Measurements from ENCODE around the gene BBS9. TPM values are rescaled to one million over a fixed set of nuclear protein-coding genes. Genes with fewer than 3 reads are reported as not detected.

The BBS9 gene
- total RNA-seq, 2 donors from 2014 or later = 14.2 to 23.6 TPM

DNA sequence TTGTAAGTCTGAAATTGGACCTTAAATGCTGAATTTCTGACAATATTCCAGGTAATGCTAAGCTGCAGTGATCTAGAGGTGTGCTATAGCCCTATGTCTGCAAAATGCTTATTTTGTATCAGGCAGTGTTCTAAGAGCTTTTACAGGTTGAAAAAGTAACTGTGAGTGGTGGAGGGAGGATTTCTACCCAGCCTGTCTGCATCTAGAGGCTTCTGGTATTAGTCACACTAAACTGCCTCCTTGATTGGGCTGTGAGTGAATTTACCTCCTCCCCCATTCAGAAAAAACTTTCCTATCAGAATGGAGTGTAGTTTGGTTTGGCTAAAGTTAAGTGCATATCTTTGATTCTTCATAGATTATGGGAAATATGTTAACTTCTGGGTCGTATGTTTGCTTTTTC lies 56.8 kb downstream of the BBS9 start:
- no peak overlapping the region for H3K27ac ChIP-seq
- intact Hi-C loops (cut with DNase I) = no loop called here
- H3K4me3 ChIP-seq = no peak overlapping the region
- WGBS, 2 donors = 22 to 46% methylated on average over 1 of the region's 1 CpG
- DNase-seq (no peak), ATAC-seq (no peak)
- H3K4me1 ChIP-seq = peaks cover 6% of the 10 kb centered on the region
- no peak for TF ChIP-seq POLR2A (IDR thresholded peaks at IDR 0.05)
- TF ChIP-seq, protein P1, sequence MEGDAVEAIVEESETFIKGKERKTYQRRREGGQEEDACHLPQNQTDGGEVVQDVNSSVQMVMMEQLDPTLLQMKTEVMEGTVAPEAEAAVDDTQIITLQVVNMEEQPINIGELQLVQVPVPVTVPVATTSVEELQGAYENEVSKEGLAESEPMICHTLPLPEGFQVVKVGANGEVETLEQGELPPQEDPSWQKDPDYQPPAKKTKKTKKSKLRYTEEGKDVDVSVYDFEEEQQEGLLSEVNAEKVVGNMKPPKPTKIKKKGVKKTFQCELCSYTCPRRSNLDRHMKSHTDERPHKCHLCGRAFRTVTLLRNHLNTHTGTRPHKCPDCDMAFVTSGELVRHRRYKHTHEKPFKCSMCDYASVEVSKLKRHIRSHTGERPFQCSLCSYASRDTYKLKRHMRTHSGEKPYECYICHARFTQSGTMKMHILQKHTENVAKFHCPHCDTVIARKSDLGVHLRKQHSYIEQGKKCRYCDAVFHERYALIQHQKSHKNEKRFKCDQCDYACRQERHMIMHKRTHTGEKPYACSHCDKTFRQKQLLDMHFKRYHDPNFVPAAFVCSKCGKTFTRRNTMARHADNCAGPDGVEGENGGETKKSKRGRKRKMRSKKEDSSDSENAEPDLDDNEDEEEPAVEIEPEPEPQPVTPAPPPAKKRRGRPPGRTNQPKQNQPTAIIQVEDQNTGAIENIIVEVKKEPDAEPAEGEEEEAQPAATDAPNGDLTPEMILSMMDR (IDR thresholded peaks at IDR 0.05) = no peak
- H3K27me3 ChIP-seq = no peaks in the 10 kb centered on the region
- H3K9me3 ChIP-seq = no peaks in the 10 kb centered on the region
- no peaks in the 10 kb centered on the region for H3K36me3 ChIP-seq (replicated peaks in 1 of 2; ENCODE audit: insufficient read depth in 1 of 2, low read depth in 2 of 2)

DNA sequence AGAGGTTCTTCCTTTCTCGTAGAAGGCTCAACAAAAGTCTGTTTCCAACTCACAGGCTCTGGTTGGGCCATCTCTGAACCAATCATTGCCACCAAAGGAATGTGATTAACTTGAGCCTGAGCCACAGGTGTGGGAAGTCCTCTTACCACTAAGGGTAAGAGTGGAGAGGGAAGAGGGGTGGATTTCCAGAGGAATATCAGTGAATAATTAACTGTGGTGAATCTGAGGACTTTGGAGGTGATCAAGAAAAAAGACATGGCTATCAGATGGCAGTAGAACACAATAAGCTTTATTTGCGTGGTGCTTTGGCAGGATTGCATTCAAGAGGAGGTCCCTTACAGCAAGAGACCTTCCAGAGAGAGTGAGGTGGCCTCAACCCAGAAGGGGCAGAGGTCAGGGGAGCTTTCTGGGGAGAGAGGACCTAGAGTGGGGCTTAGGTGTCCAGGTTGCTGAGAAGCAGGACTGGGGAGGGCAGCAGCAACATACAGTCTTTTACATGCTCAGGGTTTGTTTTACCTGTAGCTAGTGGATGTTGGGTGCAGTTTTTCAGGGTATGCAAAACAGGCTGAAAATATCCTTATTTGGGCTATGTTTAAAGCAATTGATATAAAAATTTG lies 61.4 kb downstream of the BBS9 start:
- 93 to 95% methylated on average over 2 of the region's 2 CpGs for WGBS, 2 donors
- intact Hi-C loops (cut with DNase I) = no loop called here
- ATAC-seq = no peak
- Histone ChIP-seq H3K4me1 (peaks cover 6% of the 10 kb centered on the region), H3K27me3 (no peaks in the 10 kb centered on the region), H3K4me3 (no peak overlapping the region), H3K36me3 (replicated peaks in 1 of 2; ENCODE audit: insufficient read depth in 1 of 2, low read depth in 2 of 2) (no peaks in the 10 kb centered on the region), H3K9me3 (no peaks in the 10 kb centered on the region), H3K27ac (peak overlapping the region in 1 of 4 donors; percentile 12)
- no peak for DNase-seq
- TF ChIP-seq POLR2A (IDR thresholded peaks at IDR 0.05) = no peak
- TF ChIP-seq, protein P1 (IDR thresholded peaks at IDR 0.05) = no peak

DNA sequence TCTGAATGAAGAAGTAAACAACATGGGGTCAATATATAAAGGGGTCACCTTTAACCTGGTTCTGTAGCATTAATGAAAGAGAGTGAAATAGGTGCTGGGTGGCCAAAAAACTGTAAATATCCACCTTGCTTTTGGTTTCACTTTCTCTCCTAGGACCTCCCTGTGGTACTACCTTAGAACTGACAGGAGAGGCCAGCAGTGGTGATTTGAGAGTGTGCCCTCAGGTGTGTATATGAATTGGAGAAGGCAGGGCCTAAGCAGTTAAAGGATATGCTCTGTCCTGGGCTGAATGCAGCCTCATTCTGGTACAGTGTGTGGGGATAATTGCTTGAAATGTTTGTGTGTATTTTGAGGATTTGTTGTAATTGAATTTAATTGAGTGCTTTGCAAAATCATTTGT lies 62.0 kb downstream of the BBS9 start:
- Histone ChIP-seq H3K9me3 (no peaks in the 10 kb centered on the region), H3K27ac (no peak overlapping the region), H3K36me3 (replicated peaks in 1 of 2; ENCODE audit: insufficient read depth in 1 of 2, low read depth in 2 of 2) (no peaks in the 10 kb centered on the region), H3K4me1 (peaks cover 6% of the 10 kb centered on the region), H3K4me3 (no peak overlapping the region), H3K27me3 (no peaks in the 10 kb centered on the region)
- intact Hi-C loops (cut with DNase I) = no loop called here
- TF ChIP-seq, protein P1 (IDR thresholded peaks at IDR 0.05) = no peak
- TF ChIP-seq POLR2A (IDR thresholded peaks at IDR 0.05) = no peak
- DNase-seq (no peak), ATAC-seq (no peak)

DNA sequence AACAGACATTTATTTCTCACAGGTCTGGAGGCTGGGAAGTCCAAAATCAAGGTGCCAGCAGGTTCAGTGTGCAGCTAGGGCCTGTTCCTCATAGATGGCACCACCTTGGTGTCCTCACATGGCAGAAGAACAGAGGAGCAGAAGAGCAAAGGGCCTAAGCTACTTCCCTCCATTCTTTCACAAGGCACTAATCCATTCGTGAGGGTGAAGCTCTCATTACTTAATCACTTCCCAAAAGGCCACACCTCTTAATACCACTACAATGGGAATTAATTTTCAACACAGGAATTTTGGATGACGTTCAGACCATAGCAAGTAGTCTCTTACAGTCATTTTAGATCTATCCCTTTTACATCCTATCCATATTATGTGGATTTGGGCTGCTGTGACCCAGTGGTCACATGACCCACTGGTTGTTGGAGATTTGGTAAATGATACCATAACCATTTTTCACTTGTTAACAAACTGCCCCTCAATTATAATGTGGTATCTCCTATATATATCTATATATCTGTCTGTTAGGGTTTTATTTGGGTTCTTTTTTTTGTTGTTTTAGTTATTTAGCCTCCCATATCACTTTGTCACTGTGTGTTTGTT lies 63.4 kb downstream of the BBS9 start:
- Histone ChIP-seq H3K4me1 (peaks cover 6% of the 10 kb centered on the region), H3K4me3 (no peak overlapping the region), H3K27ac (no peak overlapping the region), H3K27me3 (no peaks in the 10 kb centered on the region), H3K36me3 (replicated peaks in 1 of 2; ENCODE audit: insufficient read depth in 1 of 2, low read depth in 2 of 2) (no peaks in the 10 kb centered on the region), H3K9me3 (no peaks in the 10 kb centered on the region)
- WGBS, 2 donors = 74 to 83% methylated on average over 2 of the region's 2 CpGs
- no peak for TF ChIP-seq POLR2A (IDR thresholded peaks at IDR 0.05)
- TF ChIP-seq, protein P1 (IDR thresholded peaks at IDR 0.05) = no peak
- no peak for ATAC-seq
- intact Hi-C loops (cut with DNase I) = no loop called here
- DNase-seq = no peak

DNA sequence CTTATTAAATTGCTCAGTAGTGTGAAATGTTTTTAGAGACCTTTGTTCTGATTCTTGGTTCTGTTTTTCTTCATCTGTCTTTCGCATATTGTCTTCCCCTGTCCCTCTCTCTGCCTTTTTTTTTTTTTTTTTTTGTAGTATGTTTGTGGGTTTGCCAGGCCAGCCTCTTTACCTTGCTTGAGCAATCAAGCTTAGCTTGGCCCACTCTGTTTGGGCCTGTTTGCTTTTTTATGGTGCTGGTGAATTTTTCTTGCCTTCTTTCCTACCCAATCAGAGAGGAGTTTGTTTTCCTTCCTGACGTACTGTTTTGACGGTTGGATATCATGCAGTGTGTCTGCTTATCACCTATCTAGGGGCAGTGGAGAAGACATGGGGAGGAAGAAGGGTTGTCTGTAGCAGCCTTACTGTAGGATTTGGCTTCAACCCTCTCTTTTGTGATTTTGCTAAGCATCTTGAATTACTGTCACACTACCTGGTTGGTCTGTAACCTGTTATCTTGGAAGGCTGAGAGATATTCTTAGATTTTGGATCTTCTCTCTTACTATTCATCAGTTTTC lies 64.0 kb downstream of the BBS9 start:
- ATAC-seq = no peak
- H3K27me3 ChIP-seq = no peaks in the 10 kb centered on the region
- WGBS, 2 donors = 93 to 97% methylated on average over 3 of the region's 3 CpGs
- no peak overlapping the region for H3K4me3 ChIP-seq
- intact Hi-C loops (cut with DNase I) = no loop called here
- no peaks in the 10 kb centered on the region for H3K9me3 ChIP-seq
- H3K27ac ChIP-seq = no peak overlapping the region
- TF ChIP-seq, protein P1 (IDR thresholded peaks at IDR 0.05) = no peak
- TF ChIP-seq POLR2A (IDR thresholded peaks at IDR 0.05) = no peak
- no peaks in the 10 kb centered on the region for H3K36me3 ChIP-seq (replicated peaks in 1 of 2; ENCODE audit: insufficient read depth in 1 of 2, low read depth in 2 of 2)
- H3K4me1 ChIP-seq = peaks cover 6% of the 10 kb centered on the region
- DNase-seq = no peak
